EL (cell line): ENCODE measurements around the gene TNFRSF18.

Experiments
- DNase-seq: peaks from one replicate; pipeline ENCODE4 v3.0.0-alpha.2; 2016

The TNFRSF18 gene

GRCh38 chr1:1226566-1227362, 20.4 kb upstream of the TNFRSF18 start:
- no peak for DNase-seq

- DNase-seq = no peak
Measured at GRCh38 chr1:1225913-1226312, 19.5 kb upstream of the TNFRSF18 start.

DNA sequence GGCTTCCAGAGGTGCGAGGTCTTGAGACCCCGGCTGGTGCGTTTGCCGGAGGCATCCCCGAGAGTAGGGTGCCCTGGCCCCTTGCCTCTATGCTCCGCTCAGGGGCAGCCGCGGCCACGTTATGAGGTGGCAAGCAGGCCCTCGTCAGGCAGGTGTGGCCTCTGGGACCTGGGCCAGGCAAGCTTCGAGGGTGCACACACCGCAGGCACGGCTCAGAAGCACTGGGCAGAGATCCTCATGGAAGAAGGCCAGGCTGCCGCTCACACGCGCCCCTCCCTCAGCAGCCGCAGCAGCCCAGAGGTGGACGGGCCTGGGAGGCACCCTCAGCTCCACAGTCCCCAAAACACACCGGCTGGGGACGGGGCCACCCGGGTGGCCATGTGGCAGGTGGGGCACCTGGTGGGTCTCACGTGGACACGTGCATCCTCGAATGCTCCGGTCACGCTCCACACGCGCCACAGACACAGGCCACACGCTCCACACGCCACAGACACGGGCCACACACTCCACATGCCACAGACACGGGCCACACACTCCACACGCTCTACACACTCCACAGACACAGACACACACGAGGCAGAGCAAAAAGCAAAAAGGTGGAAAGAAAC, 18.9 kb upstream of the TNFRSF18 start:
- no peak for DNase-seq

DNA sequence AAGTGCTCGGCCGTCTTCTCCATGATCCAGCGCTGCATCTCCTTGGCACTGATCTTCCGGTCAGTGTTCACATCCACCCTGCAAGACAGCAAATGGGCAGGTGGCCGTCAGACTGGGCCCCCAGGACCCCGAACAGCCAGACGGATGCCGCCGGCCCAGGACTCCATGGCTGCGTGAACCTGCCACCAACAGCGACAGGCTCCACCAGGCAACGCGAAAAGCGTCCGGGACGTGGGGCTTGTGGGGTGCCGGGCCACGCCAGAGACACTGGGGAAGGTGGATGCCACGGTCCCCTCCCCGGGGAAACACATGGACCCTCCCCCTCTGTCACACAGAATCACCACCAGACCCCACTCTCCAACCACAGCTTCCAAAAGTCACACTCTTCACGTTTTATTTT, 17.5 kb upstream of the TNFRSF18 start:
- no peak for DNase-seq

GRCh38 chr1:1223321-1223720, 16.9 kb upstream of the TNFRSF18 start:
- no peak for DNase-seq

DNA sequence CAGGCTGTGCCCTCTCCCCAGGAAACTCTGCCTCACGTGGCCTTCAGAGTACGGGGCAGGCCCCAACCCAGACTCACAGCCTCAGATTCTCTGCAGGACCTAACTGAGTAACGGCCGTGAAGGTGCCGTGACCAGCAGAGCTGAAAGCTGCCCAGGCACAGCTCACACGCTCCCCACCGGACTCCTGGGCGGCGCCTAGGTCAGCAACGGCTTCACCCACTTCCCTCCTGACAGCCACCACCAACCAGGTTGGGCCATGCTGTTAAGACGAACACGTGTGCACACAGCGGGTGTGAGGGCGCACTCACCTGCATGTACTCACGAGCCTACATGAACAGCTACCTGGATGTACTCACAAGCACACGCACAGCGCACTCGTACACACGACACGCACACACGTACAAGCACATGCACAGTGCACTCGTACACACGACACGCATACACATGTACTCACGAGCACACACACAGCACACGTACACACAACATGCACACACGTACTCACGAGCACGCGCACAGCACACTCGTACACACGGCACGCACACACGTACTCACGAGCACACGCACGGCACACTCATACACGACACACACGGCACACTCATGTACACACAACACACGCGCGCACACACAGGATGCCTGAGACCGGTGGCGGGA, 16.3 kb upstream of the TNFRSF18 start:
- no peak for DNase-seq

GRCh38 chr1:1221887-1222574, 15.6 kb upstream of the TNFRSF18 start:
- no peak for DNase-seq

DNA sequence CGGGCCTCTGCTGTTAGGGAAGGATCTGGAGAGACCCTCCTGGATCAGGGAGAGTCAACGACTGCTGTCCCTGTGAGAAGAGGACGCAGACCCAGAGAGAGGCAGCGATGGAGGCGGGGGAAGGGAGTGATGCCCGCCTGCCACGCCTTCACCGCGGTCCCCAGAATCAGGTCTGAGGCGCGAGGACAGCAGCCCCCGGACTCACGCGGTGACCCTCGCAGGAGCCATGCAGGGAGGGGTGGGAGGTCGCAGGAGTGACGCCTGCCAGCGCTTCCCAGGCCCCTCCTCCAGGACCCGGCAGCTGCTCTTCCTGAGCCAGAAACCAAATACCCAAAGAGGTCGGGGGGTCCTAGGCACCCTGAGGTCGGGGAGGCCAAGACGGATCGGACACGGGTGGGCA, 13.8 kb upstream of the TNFRSF18 start:
- no peak for DNase-seq

DNA sequence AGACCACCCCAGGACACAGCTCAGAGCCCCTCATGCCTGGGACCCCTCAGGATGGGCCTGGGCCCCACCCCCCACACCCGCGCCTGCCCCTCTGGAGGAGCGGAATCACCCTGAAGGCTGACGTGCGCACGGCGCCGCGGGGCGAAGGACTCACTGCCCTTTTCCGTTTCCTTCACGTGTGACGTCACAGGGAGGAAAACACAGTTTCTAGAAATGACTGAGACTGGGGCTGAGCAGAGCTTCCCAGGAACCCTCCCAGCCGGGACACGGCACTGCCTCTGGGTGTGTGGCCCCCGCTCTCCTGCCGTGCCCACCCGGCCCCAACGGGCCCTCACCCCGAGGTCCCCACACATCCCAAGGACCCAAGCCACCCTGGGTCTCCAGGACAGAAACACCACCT, 12.9 kb upstream of the TNFRSF18 start:
- no peak for DNase-seq

DNA sequence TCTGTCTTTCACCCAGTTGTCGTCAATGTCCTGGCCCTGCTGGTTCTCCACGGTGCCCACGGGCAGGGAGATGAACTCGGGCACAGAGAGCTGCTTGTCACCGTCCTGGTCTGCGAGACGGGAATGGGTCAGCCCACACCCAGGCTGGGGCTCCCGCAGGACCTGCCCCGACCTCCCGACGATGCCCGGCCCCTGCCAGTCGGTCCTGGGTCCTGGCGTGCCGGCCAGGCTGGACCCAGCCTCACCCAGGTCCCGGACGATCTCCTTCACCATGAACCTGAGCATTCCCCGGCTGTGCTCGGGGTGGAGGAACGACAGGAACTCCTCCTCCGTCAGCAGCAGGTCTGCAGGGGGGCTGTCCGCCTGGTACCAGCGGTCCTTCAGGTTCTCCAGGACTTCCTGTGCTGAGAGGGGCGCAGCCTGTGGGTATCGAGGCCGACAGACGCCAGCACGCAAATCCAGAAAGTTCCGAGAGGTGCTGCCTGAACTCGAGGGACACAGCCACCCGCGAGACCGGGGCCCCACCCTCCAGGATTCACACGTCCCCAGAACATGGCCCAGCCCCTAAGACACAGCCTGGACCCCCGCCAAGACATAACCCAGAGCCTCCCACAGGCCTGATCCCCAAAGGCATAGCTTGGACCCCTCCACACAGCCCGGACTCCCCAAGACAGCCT, 12.3 kb upstream of the TNFRSF18 start:
- DNase-seq = no peak

DNA sequence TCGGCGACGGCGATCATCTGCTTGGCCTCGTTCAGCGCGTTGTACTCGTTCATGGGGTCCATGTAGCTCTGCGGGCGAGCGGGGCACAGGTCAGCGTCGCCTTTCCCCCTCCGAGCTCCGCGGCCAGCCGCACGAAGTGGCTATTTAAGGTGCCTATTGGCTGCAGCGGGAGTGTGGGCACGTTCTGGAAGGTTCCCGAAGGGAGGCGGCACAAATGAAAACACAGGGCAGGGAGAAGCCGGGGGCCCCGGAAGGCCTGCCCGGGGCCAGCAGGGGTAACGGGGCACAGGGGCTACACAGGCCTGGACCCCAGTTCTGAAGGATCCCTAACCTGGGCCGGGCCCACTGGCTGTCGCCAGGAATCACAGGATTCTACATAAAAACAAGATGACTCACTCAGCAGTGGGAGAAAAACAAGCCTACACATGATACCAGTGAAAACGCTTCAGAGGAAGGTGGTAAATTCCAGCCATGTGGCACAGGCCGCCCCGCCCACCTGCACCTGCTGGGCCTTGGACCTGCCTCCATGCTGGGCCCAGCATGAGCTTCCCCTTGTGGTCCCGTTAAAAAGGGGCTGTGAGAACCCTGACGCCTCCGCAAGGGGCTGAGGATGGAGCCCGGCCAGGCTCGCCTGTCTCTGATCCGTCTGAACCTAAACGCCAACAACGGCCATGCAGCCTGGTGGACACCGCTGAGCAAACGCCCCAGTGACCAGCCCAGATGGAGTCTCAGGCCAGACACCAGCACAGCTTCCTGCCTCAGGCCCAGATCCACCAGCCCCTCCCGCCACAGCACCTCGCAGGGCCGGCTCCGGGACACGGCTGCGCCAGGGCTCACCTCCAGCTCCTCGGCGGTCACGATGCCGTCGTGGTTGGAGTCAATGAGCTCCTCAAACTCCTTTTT, 11.5 kb upstream of the TNFRSF18 start:
- no peak for DNase-seq

DNA sequence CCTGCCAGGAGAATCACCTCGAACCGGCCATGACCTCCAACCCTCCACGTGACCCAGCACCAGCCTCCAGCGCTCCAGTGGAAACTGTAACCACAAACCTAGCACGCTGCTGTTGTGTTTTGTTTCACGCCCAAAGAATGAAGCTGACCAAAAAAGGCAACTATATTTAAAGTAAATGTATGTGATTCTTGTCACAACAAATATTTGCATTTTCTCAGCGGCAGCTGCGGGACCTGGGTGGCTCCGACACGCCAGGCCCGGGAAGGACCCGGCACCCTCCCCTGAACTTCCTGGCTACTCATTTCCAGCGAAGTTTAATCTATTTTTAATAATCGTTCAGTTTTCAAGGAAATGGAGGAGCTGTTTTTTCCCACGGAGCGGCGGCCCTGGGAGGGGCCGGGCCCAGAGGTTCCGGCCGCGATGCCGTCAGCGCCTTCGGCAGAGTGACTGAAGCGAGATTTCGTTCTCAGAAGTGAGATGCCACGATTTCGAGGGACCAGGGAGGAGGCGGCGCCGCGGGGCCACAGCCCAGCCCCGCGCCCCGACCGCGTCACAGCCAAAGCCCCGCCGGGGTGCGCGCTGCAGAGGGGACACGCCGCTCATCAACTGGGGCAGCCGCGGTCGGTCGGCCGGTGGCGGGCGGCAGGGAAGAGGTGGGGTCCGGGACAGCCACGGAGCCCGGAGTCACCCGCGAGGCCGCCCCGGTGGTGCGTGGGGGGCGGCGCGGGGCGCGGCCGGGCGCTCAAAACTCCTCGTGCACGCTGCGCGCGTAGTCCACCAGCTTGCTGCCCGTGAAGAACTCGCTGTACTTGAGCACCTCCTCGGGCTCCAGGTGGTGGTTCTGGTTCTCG, 10.6 kb upstream of the TNFRSF18 start:
- no peak for DNase-seq

DNA sequence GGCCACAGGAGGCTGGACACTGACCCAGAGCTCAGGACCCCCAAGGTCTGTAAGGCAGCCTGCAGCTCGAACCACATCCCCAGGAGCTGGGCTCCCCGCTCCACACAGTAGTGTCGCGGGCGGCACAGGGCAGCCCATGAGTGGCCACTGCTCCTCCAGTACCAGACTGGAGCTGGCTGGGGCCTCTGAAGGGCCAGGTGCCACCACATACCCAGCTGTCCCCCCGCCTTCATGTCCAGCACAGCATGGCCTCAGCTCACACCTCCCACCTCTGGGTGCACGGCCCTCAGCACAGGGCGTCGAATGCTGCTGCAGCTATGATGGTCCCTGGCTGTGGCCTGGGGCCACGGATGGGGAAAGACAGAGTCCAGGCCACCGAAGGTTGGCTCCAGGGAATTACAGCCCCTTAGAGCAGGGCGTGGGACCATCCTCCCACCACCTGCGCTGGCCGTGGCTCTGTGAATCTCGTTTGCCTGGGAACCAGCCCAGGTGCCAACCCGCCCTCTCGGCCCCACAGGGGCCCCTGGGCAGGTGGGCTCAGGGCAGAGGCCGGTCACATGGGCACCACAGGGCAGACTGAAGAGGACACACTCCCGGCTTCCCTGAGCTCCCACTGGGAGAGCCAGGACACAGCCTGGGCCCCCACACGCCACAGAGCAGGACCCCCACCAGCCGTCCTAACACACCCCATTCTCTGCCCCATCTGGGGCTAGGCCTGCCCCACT, 9.7 kb upstream of the TNFRSF18 start:
- no peak for DNase-seq

DNA sequence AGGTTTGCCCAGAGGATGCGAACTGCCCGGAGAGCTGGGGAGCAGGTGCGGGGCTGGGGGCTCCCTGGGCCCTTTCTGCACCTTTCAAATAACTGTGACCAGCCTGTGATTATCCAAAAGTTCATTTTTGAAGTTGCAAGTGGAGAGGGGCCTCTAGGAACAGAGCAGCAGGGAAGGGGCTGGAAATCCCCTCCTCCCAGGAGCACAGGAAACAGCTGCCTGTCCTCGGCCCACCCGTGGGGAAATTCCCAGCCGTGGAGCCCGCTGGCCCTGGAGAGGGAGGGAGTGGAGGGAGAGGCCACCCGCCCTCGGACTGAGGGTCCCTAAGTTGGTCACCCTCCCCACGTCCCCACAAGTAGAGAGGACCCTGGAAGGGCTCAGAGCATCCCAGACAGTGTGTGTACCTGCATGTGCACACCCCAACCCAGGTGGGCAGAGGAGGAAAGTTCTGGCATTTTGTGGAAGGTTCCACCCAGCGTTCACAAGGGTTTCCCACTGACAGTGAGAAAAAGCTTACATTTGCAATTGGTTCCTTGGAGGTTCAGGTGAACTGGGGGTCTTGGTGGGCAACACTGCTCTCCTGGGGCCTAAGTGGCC, 8.8 kb upstream of the TNFRSF18 start:
- no peak for DNase-seq

GRCh38 chr1:1213345-1214265, 7.2 kb upstream of the TNFRSF18 start, which contains the start of gene TNFRSF4:
Gene TNFRSF4, minus strand, starts transcription at chr1:1214153. Its CDS starts 26 bp downstream, at chr1:1214127.
- DNase-seq = no peak

DNA sequence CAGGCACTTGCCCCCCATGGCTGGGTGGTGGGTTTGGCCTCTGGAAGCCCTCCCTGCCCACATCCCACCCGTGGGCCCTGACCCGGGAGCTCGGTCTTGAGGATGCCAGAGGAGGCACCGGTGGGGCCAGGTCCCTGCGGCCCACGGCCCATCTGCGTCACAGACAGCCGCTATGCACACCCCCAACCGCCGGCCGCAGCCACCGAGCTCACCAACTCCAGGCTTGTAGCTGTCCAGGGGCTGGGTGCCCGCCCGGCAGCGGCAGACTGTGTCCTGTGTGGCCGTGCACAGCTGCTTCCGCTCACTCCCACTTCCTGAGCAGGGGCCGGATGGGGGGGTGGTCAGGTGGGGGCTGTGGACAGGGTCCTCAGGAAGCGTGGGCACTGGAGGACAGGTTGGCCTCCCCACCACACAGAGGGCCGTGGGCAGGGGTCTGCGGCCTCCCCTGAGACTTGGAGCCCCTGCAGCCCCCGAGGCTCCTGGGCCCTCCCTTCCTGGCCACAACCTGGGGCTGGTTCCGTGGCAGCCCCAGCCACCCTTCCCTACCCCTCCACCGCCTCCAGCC, 6.5 kb upstream of the TNFRSF18 start:
- DNase-seq = no peak

DNA sequence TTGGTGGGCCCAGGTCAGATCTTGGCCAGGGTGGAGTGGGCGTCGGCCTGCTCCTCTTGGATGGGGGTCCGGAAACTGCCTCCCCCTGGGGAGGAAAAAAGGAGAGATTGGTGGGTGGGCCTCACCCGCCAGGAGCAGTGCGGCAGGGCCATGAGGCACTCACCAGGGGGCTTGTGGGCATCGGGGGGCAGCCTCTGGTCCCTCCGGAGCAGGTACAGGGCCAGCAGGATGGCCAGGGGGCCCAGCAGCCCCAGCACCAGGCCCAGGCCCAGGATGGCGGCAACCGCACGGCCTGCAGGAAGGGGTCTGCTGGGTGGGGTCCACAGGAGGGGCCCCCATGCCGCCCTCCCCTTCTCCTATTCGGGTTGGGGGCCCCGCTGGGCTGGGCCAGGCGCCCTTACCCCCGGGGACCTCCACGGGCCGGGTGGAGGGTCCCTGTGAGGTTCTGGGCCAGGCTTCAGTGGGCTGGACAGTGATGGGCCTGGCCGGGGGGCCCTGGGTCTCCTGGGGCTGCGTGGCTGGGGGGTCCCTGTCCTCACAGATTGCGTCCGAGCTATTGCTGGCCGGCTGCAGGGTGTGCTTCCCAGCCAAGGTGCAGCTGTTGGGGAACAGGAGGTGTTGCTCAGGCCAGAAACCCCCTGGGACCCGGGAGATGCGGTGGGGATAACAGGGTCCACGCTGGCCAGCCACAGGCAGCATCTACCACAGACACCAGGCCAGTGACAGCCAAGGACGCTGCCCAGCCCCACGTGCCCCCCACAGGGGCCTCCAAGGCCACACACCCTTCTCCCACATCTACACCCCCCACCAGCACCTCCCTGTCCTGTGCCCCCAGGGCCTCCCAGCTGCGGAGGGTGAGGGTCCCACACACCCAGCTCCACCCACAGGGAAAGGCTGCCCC, 5.4 kb upstream of the TNFRSF18 start:
- no peak for DNase-seq
